Inferior parietal cortex (tissue), 1 donor: ENCODE results near the gene ETNK1.
A peak's percentile ranks its signal among the peaks of the same experiment; 100 is the strongest.
"Not testable (repeated sequence)": the region's sequence is repeated elsewhere in the genome, so short reads cannot be mapped to it uniquely, and the experiment has no call there.

Experiments
- DNase-seq: peaks from one replicate; pipeline ENCODE4 v3.0.0-alpha.2; 2016; ENCODE audit errors: extremely low spot score

The ETNK1 gene

GRCh38 chr12:22687361-22688076, 62.5 kb downstream of the ETNK1 start:
- no peak for DNase-seq

DNA sequence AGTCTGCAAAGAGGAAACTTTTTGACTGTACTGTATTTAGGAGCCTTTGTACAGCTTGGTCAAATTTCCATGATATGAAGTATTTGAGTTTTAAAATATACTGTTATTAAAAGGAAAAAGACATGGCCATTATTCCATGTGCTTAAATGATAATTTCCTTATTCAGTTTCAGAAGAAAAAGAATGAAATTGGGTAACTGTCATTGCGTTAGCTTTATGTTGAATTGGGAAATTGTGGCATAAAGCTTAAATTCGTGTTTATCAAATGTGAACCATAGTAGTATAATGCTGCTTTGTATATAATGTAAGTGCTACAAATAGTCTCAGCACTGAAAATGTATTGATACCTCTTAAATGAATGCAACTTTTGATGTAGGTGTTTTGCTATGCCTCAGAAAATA, 64.9 kb downstream of the ETNK1 start:
- no peak for DNase-seq

- DNase-seq: no peak
Measured at GRCh38 chr12:22691319-22691718, 66.3 kb downstream of the ETNK1 start.

GRCh38 chr12:22692467-22692866, 67.5 kb downstream of the ETNK1 start:
- not testable (repeated sequence) for DNase-seq

- no peak for DNase-seq
Measured at GRCh38 chr12:22692964-22693555, 68.1 kb downstream of the ETNK1 start.

DNA sequence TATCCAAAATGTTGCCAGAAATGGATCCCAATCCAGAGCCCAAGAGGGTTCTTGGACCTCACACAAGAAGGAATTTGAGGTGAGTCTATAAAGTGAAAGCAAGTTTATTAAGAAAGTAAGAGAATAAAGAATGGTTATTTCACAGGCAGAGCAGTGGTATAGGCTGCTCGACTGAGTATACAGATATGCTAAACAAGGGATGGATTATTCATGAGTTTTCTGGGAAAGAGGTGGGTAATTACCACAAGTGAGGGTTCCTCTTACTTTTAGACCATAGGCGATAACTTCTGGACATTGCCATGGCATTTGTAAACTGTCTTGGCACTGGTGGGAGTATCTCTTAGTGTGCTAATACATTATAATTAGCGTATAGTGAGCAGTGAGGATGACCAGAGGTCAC, 73.6 kb downstream of the ETNK1 start:
- DNase-seq: no peak

DNA sequence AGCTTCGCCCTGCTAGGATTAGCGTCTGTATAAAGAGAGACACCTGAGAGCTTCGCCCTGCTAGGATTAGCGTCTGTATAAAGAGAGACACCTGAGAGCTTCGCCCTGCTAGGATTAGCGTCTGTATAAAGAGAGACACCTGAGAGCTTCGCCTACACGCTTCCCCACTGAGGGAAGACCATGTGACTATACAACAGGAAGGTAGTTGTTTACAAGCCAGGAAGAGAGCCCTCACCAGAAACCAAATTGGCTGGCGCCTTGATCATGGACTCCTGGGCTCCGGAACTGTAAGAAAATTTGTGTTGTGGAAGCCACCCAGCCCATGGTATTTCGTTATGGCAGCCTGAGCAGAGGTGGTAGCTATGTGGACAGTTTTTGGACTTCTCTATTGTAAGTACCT, 74.7 kb downstream of the ETNK1 start:
- DNase-seq: not testable (repeated sequence)

GRCh38 chr12:22700106-22700505, 75.1 kb downstream of the ETNK1 start:
- DNase-seq: no peak

DNA sequence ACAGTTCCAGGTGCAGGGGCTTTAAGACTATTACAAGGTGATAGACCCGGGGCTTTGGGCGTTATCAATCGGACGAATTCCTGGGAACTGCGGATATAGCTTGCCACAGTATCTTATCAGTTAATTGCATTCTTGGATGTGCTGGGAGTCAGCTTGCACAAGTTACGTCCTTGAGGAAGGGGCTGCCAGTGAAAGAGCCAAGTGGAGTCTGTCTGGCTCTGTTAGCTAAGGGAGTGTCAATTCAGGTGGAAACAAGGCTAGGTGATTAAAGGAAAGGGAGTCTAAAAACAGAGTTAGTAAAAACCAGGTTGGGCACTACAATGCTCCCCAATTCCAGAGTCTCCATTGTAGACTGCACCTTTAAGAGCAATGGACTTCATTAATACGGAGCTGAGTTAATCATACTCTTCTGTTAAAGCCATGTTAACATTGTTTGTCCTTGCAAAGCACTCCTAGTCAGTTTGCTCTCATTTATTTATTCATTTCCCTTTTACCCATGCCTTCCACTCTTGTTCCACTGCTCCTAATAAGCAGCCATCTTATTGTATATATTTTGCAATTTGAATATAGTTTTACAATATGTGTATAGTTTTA, 76.3 kb downstream of the ETNK1 start:
- DNase-seq: not testable (repeated sequence)

DNA sequence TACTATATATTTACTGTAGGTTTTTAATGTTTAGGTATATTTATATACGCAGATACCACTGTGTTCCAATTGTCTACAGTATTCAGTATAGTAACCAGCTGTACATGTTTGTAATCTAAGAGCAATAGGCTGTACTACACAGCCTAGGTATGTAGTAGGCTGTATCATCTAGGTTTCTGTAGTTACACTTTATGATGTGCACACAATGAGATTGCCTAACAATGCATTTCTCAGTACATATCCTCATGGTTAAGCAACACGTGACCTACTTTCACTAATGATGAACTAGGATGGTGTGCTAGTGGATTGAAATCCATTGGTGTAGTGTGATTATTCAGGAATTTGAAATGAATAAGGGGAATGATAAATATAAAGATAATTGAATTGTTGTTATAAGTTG, 77.7 kb downstream of the ETNK1 start:
- DNase-seq: no peak

GRCh38 chr12:22709292-22709691, 84.3 kb downstream of the ETNK1 start:
- DNase-seq: peak; percentile 45

- no peak for DNase-seq
Measured at GRCh38 chr12:22712083-22712482, 87.1 kb downstream of the ETNK1 start.

DNA sequence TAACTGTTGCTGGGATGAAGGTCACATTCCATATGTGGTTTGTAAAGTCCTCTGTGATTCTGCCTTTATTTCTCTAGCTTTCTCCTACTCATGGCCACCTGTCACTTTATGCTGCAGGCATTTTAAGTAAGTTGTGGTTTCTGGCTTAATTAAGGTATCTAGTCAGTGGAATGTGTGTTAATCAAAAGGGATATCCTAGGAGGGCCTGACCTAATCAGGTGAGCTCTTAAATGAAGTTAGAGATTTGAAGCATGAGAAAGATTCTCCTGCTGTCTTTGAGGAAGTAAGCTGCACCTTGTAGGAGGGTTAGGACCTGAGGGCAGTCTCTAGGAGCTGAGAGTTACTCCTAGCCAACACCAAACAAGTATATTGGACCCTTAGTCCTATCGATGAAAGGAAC, 90.3 kb downstream of the ETNK1 start:
- DNase-seq: no peak

DNA sequence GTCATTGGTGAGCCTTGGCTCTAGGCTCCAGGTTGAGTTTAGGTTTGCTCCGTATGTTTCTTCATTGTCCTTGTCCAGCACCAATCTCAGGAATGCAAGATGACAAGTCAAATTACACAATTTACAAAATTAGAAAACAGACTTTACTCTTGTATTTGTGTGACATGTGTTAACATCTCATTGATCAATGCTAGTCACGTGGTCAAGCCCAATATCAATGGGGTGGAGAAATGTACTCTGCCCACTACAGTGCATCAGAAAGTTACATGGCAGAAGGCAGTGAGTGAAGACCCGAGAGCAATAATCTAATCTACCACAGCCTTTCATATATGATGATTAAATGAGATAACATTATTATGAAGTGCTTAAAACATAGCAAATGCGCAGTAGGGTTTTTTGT, 94.8 kb downstream of the ETNK1 start:
- no peak for DNase-seq

GRCh38 chr12:22722081-22722480, 97.1 kb downstream of the ETNK1 start:
- no peak for DNase-seq

- no peak for DNase-seq
Measured at GRCh38 chr12:22722779-22723178, 97.8 kb downstream of the ETNK1 start.

GRCh38 chr12:22728987-22729386, 104.0 kb downstream of the ETNK1 start:
- DNase-seq: no peak

GRCh38 chr12:22729431-22729956, 104.5 kb downstream of the ETNK1 start:
- DNase-seq: no peak

GRCh38 chr12:22729957-22730443, 105.0 kb downstream of the ETNK1 start:
- no peak for DNase-seq

DNA sequence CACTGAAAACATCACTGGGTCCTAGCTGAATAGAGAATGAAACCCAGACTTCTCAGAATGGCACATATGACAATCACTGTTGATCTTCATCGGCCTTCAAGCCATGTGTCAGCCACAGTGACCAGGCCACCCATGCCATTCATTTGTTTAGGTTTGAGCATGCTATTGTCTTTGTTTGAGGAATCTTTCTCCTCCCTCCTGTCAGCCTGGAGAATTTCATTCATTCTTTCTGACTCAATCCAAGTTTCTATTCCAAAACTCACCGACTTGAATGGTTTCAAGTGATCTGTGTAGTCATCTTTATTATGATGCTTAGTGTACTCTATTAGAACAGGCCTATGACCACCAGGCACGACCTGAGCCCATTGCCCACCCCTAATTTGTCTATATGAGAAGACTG, 106.3 kb downstream of the ETNK1 start:
- no peak for DNase-seq

DNA sequence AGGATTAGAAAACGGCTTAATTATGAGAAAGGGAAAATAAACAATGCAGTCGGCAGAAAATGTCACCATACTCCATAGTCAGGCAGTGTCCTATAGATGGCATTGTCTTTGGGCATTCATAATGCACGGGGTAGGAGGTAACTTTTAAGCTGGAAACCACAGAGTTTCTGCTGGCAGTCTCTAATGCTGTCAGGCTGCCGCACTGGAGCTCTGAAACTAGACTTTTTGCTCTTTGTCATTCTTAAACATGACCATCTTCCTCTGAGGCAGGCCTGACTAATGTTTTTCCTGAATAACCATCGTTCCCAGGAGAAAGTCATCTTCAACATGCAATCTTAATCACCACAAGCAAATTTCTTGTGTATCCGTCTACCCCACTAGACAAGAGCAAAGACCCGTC, 108.8 kb downstream of the ETNK1 start:
- no peak for DNase-seq

DNA sequence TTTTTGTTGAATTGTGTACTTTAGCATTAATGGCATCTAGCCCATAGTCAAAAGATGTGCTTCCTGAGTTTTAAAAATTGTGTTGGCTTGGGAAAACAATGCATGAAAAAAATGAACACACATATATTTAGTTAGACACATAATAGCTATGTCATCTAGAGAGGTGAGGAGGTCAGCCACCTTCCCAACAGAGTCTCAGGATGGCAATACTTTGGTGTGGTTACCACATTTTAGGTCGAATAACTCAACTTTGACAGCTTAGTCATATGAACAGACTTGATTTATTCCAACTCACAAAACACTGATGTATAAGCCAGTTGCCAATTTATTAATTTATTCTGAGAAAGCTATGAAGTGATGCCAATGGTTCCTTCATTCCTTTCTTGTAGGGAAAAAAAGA, 114.0 kb downstream of the ETNK1 start:
- no peak for DNase-seq
